Stimulated activated CD4-positive, alpha-beta T cell treated with anti-CD3 and anti-CD28 coated beads, TNF-alpha, amount 100 ng/mL, for 1 hour (primary cell): ENCODE results near the gene SLX4IP.

ENCODE experiments used
- DNase-seq, 3 donors: peaks; one replicate each; pipeline ENCODE4 v3.0.0-alpha.2; 2020; ENCODE audit warnings: low read depth in 3 of 3, low spot score in 1 of 3

The SLX4IP gene

DNA sequence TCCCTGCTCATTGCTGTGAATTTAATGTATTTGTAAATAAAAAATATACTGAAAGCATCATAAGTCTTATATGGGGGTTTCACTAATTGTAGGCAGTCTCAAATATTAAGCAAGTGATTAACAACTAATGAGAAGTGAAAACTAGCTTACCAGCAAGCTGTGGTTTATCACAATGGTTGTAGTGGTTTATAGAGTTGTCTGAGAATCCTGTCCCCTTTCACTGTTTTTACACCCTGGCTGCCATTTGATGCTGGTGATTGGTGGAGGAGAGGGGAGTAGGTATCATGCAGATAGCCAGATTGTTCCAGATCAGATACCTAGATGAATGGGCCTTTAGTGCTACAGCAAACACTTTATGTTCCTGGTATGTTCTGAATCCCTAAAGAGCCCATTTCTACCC, 7.1 kb upstream of the SLX4IP start:
- DNase-seq, result no peak

DNA sequence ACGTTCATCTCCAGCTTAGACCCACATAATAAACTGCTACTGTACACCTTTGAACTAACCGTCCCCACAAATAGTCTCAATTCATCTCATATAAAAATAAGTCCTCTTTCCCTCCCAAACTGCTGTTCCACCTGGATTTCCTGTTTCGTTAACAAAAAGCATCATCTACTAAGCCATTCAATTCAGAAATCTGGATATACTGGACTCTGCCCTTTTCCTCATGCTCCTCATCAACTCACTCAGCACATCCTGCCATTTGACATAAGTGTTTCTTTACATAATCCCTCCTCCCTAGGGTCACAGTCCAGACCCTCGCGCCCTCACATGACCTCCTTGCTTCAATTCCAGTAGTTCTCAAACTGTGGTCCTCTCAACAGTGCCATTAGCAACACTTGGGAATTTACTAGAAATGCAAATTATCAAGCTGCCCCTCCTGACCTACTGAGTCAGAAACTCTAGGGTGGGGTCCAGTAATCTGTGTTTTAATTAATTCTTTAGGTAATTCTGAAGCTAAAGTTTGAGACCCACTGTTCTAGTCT, 5.6 kb upstream of the SLX4IP start:
- no peak for DNase-seq

DNA sequence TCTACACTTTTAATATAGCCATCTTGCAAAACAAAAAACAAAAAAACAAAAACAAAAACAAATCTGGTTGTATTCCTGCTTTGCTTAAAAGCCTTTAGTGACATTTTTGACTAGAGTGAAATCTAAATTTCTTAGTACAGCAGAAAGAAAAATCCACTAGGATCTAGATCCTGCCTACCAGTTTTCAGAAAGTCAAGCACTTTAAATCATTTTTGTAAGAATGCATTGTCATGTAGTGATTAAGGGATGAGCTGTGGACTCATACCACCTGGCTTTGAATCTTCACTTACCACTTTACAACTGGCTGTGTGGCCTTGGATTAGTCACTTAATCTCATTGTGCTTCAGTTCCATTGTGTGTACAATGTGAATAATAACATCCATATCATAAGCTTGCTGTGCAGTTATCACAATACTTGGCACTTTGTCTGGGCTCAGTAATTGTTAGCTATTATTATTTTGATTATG, 5.1 kb upstream of the SLX4IP start:
- no peak for DNase-seq

DNA sequence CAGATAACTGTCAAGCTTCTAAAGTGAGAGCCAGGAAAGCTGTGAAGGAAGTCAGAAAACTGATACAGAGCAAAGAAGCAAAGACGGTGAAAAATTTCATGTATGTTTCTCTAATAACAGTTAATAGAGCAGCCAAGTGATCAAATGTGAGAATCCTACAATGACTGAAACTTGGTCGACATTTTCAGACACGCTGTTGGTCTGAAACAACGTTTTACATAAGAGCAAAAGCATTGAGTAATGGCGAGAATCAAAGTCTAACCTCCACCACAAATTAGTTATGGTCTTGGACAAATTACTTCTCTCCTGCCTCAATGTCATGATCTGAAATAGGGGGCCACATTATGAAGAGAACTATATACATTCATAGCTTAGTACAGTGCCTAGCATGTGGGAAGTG, 4.4 kb upstream of the SLX4IP start:
- no peak for DNase-seq

DNA sequence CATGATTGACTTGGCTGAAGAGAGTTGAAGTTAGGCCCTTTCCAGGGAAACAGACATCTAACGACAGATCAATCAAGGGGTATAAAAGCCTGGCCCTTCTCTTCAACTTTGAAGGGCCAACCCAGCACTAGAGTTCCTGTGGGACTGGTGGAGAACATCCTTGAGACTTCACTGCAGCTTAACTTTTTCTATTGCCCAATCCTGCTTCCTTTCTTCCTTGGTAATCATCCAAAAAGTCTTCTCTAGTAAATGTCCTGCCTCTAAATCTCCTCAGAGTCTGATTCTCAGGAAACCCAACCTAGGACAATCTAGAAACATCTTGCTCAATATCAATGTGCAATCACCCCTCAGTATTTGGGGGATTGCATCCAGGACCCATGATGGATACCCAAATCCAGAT, 3.0 kb upstream of the SLX4IP start:
- DNase-seq, result no peak

DNA sequence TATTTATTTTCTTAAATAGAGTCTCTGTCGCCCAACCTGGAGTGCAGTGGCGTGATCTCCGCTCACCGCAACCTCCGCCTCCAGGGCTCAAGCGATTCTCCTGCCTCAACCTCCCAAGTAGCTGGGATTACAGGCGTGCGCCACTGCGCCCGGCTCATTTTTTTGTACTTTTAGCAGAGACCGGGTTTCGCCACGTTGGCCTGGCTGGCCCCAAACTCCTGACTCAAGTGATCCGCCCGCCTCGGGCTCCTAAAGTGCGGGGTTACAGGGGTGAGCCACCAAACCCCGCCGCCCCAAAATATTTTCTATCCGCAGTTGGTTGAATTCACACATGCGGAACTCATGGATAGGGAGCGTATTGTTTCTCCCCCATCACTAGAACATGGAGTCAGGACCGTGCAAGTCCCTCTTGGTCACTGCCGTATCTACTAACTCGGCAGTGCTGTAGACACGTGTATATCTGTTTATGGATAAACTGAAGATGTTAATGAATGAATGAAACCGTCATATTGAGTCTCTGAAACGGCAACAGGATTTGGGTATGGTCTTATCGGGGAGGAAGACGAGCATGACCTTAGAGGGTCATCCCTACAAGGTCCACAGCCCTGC, 2.0 kb upstream of the SLX4IP start:
- no peak for DNase-seq

DNA sequence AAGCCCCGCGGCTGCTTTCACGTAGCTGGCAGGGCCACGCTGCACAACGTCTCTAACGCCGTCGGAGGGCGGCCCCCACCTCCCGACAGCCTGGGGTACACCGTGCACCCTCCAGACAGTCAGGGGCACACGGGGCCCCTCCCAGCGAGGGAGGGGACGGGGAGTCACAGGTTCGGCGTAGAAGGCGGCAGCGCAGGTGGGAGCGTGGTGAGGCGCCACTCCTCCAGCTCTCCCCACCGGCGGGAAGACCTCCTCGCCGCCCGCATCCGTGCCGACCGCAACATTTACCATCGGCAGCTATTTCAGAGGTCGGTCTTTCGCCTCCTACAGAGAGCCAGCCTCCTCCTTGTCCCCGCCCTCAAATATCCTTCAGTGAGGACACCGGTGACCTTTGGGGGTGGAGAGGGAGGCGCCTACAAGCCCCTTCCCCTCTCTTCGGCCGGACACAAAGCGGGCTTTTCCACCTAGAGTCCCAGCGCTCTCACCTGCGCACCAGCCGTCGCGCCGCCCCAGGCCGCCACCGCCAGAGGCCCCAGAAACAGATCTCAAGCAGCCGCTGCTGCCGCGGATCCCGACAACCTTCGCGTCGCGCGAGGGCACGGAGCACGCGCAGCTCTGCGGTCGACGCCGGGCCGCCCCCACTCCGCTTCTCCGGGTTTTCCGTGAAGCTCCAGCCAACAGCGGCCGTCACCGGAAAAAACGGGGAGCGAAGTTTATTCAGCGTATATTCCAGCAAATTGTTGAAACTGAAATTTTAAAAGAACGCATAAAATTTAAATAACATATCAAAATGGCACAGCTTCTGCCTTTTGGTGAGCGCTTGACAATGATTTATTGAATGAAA, 1.3 kb upstream of the SLX4IP start, which contains the start of gene MKKS:
Gene MKKS (minus strand): TSS at position 600 of the 844 bp plus-strand sequence. CDS start 20,708 bp downstream, outside the sequence.
- DNase-seq, result peak; percentile 61 to 80 (median 66)

DNA sequence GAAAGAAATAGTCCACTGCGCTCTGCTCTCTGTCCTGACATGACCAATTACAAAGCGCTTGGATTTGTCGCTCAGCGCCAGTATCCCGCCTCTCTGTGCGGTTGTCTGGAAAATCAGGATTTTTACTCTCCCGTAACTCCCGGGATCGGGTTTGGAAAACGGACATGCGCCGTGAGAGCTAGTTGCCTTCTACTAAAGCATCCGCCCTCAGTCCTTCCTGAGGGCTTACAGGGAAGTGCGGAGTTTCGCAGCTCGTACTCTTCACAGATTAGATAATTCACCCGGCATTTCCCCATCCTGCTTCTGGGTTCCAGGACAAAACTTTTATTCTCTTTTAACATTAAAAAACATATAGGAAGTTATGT, 656 bp upstream of the SLX4IP start:
- peak; percentile 27 to 51 (median 43) for DNase-seq

DNA sequence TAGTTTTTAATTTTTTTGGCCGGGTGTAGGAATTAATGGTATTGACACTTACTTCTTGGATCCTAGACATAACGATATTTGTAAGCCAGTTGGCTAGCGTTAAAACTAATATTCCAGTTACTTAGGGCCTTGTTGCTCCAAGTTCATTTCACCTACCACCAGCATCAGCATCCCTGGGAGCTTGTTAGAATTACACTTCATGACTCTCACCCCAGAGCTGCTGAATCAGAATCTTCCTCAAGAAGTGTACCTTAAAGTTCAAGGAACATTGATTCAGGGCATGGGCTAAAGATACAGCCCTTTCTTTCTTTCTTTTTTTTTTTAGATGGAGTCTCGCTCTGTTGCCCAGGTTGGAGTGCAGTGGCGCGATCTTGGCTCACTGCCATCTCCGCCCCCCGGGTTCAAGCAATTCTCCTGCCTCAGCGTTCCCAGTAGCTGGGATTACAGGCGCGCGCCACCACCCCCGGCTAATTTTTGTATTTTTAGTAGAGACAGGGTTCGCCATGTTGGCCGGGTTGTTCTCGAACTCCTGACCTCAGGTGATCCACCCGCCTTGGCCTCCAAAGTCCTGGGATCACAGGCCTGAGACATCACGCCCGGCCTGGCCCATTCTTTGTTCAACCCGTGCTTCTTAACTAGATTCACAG, 1.1 kb downstream of the SLX4IP start:
- no peak for DNase-seq

DNA sequence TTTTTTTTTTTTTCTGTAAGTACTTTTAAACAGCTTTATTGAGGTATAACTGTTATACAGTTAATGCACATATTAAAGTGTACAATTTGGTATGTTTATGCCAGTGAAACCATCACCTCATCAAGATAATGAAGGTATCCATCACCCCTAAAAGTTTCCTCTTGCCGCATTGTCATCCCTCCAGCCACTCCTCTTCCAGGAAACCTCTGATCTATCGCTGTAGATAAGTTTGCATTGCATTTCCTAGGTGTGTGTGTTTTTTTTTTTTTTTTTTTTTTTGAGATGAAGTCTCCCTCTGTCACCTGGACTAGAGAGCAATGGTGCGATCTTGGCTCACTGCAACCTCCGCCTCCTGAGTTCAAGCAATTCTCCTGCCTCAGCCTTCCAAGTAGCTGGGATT, 3.1 kb downstream of the SLX4IP start:
- DNase-seq, result no peak

DNA sequence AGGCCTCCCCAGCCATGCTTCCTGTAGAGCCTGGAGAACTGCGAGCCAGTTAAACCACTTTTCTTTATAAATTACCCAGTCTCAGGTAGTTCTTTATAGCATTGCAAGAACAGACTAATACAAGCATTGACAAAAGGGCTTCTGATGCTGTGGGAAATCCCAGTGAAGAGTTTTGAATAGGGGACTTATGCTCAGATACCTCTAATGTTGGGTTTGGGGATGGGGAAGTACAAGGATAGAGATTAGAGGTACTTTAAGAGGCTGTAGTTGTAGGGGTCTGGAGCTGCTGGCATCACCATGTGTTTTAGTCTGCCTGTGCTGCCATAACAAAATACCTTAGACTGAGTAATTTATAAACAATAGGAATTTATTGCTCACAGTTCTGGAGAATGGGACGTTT, 8.8 kb downstream of the SLX4IP start:
- DNase-seq, result no peak

DNA sequence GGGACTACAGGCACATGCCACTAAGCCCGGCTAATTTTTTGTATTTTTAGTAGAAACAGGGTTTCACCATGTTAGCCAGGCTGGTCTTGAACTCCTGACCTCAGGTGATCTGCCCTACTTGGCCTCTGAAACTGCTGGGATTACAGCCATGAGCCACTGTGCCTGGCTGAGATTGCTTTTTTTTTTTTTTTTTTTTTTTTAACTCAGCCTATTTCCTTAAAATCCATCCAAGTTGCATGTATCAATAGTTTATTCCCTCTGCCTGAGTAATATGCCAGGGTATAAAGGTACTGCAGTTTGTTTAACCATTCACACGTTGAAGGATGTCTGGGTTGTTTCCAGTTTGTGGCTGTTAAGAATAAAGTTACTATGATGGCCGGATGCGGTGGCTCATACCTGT, 10.7 kb downstream of the SLX4IP start:
- DNase-seq, result no peak

DNA sequence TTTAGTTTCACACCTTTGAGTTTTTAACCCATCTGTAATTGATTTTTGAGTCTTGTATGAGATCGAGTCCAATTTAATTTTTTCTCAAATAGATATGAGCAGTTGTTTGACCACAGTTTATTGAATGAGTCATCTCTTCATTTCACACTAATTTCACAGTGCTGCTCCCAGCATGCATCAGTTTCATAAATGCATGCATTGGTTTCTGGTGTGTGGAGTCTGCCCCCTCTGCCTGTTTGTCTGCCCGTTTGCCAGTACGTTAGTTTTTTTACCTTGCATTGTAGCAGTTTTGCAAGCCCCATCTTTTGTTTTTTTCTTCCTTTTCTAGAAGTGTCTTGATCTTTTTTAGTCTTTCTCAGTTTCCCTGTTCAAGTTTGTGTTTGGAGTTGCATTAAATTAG, 11.9 kb downstream of the SLX4IP start:
- DNase-seq, result no peak

DNA sequence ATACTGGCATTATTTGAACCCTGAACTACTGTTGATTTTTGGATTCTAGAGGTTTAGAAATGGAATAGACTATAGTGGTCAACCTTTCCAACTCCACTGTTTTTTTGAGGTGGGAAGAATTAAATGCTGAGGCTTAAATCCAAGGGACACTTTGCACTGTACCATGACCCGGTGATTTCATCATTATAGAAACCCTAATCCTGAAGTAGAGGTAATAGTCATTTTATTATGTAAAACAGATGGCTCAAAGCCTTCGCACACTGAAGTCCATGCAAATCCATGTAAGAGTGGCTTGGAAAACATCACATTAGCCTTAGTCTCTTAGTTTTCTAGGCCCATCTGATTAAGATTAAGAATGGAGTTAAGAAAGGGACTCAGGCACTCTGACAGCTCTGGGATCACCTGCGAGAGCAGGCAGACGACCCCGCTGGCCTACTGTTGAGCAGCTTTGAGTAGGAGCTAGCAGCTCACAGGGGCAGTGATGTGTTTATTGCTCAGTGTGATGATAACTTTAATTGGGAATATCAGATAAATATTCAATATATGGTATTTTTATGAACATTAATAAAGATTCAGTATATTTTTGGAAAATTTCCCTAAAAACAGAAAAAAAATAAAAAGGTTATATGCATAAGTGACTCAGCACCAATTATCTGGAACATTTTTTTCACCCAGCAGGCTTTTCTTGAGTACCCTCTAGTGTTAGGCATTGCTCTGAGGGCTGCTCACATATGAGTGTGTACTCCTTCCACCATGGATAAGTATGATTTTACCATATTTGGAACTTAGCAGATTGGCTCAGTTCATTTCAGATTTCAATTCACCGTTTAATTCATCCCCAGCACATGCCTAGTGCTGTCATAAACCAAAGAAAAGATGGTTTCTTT, 13.4 kb downstream of the SLX4IP start:
- no peak for DNase-seq

DNA sequence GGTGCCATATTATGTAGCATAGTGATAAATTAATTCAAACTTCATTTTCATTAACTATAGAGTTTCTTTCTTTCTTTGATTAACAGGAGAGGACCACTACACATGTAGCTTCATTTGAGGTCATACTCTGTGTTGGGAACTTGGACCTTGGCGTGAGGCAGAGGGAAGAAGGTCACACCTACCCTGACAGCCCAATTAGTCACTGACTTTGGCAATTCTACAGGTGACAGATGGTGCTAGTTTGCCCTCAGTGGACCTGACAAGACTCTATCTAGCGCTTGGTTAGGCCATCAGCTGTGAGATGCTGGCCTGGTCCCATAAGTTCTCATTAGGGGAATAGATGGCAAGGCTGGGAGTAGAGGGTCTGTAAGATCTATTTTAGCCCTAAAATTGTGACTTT, 14.2 kb downstream of the SLX4IP start:
- no peak for DNase-seq

DNA sequence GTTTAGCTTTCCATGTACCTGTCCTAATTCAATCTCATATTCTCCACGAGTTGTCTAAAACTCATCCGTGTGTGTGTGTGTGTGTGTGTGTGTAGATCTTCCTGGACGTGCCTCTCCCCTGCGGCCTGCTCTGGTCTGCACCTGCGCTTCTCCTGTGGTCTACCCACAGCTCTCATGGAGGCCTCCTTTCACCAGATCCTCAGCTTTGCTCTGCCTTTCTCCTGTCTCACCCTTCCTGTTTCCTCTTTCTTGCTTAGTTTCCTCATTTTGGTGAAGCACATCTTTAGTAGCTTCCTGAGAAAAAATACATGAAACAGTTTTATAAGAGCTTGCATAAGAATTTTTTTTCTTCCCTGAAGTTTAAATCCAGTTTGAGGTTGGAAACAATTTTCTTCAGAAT, 18.1 kb downstream of the SLX4IP start:
- no peak for DNase-seq

DNA sequence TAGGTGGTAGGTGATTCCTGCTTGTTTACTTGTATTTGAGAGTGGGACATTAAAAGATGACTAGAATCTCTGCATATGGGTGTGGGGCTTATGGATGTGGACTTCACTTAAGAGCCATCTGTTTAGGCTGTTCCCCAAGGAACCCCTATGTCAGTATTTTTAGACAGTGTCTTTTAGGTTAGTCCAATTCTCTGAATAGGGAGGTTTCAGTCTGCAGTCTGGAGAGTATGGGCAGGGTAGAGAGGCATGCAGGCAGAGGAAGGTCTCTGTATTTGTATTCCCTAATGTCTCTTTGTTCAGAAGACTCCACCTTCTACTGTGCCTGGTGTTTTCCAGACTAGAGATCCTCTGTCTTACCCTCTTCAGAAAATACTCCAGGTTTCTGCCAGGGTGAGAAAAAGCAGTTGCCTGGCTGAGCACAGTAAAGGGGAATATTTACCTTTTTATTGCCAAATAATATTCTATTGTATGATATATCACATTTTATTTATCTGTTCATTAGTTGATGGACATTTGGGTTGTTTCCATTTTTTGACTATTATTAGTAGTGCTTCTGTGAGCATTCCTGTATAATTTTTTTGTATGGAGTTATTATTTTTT, 19.1 kb downstream of the SLX4IP start:
- no peak for DNase-seq

DNA sequence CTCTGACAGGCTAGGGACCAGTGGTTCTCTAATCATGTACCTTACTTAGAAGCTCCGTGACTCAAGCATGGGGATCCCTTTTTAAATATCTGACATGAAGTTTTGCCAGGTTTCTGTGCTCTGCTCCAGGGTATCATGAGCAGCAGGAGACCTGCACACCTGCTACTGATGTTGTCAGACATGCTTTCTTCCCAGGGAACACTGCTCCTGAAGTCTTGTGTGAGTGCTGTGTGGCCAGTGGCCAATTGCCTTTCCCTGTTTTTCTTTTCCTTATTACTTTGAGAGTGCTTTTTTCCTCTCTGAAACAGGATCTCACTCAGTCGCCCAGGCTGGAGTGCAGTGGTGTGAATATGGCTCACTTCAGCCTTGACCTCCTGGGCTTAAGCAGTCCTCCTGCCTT, 26.4 kb downstream of the SLX4IP start:
- no peak for DNase-seq

DNA sequence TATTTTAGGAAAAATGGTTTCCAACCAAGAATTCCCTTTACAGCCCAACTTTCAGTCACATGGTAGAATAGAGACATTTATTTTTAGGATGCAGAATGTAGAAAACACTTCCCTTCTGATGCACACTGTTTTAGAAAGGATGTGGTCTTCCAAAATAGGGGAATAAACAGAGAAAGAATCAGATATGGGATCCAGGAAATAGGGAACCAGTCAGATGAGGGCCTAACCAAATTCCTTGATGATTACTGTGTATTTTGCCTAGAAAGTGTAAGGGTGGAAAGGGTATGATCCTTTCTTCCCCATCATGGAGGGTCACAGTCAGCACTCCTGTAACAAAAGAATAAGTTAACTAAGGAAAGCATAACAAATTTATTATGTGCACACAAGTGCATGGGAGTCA, 27.4 kb downstream of the SLX4IP start:
- no peak for DNase-seq

DNA sequence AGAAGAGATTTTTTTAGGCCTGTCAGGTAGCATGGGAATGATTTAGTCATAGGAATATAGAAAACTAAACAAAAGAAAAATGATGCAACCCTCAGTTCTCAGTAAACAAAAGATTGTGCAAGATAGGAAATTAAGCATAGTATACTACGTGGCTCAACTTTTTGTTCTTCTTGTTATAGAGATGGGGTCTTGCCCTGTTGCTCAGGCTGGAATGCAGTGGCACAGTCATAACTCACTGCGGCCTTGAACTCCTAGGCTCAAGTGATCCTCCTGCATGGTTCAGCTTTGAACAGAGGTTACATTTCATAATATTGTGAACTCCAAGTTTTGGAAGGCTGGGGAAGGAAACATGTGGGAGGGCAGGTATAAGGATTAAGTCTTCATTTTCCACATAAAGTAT, 28.5 kb downstream of the SLX4IP start:
- DNase-seq, result no peak

DNA sequence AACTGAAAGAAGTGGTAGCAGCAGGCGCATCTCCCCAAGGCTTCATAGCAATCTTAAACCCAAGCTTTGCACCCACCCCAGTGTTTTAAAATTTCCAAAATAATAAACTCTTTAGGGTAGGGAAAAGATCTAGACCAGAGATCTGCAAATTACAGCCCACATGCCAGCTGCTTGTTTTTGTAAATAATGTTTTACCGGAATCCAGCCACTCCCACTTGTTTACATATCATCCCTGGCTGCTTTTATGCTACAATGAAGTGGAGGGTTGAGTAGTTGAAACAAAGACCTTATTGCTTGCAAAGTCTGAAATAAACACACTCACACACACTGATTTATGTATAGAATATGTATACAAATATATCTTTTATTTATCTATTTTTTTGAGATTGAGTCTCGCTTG, 30.0 kb downstream of the SLX4IP start:
- no peak for DNase-seq
